Frontal cortex (tissue), 4 donors: ENCODE results near the gene USP17L19. TPM values are rescaled to one million over a fixed set of nuclear protein-coding genes. Genes with fewer than 3 reads are reported as not detected.
"Not testable (repeated sequence)": the region's sequence is repeated elsewhere in the genome, so short reads cannot be mapped to it uniquely, and the experiment has no call there.

ENCODE experiments used
- DNase-seq, 2 donors: peaks; one replicate each; pipeline ENCODE4 v3.0.0; 2012; ENCODE audit warnings: low spot score in 2 of 2
- FAIRE-seq: peaks from 2 replicates; lab custom pipeline; 2012; peaks lifted over from hg19 to GRCh38; lab: Jason Lieb, UNC
- total RNA-seq: library from RNA; depleted of rRNA; stranded (reverse); fragments of >200 nt; gene quantifications from one replicate; pipeline ENCODE4 v1.2.3, GENCODE V29; 2014
- donor health status: control.
- donor health status: control.
- donor health status: control.

The USP17L19 gene, protein sequence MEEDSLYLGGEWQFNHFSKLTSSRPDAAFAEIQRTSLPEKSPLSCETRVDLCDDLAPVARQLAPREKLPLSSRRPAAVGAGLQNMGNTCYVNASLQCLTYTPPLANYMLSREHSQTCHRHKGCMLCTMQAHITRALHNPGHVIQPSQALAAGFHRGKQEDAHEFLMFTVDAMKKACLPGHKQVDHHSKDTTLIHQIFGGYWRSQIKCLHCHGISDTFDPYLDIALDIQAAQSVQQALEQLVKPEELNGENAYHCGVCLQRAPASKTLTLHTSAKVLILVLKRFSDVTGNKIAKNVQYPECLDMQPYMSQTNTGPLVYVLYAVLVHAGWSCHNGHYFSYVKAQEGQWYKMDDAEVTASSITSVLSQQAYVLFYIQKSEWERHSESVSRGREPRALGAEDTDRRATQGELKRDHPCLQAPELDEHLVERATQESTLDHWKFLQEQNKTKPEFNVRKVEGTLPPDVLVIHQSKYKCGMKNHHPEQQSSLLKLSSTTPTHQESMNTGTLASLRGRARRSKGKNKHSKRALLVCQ
- total RNA-seq, result not detected

DNA sequence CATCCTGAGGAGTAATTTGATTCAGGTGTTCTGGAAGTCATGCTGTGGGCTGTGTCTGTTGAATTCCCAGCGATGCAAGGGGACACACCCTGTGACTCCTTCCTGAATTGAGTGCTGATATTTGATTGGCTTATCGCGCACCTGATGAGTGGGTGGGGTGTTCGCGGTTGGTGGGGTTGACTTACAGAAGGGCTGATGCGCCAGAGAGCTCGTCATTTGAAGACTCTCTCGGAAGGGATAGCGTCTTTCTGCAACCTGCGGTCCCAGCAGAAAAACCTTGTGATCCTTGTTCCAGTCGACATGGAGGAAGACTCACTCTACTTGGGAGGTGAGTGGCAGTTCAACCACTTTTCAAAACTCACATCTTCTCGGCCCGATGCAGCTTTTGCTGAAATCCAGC, at the start of gene USP17L19:
Gene USP17L19 (plus strand): TSS at position 301 of the 400 bp plus-strand sequence. CDS start 0 bp downstream, at position 301.
- not testable (repeated sequence) for FAIRE-seq, DNase-seq

DNA sequence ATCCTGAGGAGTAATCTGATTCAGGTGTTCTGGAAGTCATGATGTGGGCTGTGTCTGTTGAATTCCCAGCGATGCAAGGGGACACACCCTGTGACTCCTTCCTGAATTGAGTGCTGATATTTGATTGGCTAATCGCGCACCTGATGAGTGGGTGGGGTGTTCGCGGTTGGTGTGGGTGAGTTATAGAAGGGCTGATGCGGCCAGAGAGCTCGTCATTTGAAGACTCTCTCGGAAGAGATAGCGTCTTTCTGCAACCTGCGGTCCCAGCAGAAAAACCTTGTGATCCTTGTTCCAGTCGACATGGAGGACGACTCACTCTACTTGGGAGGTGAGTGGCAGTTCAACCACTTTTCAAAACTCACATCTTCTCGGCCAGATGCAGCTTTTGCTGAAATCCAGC, 42.8 kb upstream of the USP17L19 start, which contains the start of gene USP17L10:
Gene USP17L10 (plus strand): TSS at position 301 of the 400 bp plus-strand sequence. CDS start 0 bp downstream, at position 301.
- FAIRE-seq, DNase-seq: not testable (repeated sequence)

DNA sequence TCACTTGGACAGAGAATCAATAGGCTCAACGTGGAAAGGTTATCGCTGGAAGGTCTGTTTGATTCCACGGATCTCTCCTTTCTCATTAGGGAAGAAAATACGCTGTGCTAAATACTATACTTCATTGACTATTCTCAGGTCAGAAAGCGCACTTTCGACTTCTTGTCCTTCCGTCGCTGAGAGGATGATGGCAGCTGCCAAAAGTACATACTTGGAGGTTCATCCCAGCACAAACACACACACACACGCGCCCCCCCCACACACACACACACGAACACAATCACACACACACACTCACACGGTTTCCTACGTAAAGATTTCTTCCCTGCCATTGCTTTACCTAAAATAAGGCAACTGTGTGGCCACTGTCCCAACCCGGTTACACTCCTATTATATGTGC, 38.5 kb upstream of the USP17L19 start:
- DNase-seq, FAIRE-seq: not testable (repeated sequence)

DNA sequence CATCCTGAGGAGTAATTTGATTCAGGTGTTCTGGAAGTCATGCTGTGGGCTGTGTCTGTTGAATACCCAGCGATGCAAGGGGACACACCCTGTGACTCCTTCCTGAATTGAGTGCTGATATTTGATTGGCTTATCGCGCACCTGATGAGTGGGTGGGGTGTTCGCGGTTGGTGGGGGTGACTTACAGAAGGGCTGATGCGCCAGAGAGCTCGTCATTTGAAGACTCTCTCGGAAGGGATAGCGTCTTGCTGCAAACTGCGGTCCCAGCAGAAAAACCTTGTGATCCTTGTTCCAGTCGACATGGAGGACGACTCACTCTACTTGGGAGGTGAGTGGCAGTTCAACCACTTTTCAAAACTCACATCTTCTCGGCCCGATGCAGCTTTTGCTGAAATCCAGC, 38.1 kb upstream of the USP17L19 start, which contains the start of gene USP17L11:
Gene USP17L11 (plus strand): TSS at position 301 of the 400 bp plus-strand sequence. CDS start 0 bp downstream, at position 301.
- FAIRE-seq, DNase-seq: not testable (repeated sequence)

DNA sequence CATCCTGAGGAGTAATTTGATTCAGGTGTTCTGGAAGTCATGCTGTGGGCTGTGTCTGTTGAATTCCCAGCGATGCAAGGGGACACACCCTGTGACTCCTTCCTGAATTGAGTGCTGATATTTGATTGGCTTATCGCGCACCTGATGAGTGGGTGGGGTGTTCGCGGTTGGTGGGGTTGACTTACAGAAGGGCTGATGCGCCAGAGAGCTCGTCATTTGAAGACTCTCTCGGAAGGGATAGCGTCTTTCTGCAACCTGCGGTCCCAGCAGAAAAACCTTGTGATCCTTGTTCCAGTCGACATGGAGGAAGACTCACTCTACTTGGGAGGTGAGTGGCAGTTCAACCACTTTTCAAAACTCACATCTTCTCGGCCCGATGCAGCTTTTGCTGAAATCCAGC, 33.3 kb upstream of the USP17L19 start, which contains the start of gene USP17L12:
Gene USP17L12 (plus strand): TSS at position 301 of the 400 bp plus-strand sequence. CDS start 0 bp downstream, at position 301.
- DNase-seq, FAIRE-seq: not testable (repeated sequence)

DNA sequence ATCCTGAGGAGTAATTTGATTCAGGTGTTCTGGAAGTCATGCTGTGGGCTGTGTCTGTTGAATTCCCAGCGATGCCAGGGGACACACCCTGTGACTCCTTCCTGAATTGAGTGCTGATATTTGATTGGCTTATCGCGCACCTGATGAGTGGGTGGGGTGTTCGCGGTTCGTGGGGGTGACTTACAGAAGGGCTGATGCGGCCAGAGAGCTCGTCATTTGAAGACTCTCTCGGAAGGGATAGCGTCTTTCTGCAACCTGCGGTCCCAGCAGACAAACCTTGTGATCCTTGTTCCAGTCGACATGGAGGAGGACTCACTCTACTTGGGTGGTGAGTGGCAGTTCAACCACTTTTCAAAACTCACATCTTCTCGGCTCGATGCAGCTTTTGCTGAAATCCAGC, 28.6 kb upstream of the USP17L19 start, which contains the start of gene USP17L13:
Gene USP17L13 (plus strand): TSS at position 301 of the 400 bp plus-strand sequence. CDS start 0 bp downstream, at position 301.
- not testable (repeated sequence) for DNase-seq, FAIRE-seq

DNA sequence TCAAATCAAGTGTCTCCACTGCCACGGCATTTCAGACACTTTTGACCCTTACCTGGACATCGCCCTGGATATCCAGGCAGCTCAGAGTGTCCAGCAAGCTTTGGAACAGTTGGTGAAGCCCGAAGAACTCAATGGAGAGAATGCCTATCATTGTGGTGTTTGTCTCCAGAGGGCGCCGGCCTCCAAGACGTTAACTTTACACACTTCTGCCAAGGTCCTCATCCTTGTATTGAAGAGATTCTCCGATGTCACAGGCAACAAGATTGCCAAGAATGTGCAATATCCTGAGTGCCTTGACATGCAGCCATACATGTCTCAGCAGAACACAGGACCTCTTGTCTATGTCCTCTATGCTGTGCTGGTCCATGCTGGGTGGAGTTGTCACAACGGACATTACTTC, 22.9 kb upstream of the USP17L19 start:
- DNase-seq, FAIRE-seq: not testable (repeated sequence)

DNA sequence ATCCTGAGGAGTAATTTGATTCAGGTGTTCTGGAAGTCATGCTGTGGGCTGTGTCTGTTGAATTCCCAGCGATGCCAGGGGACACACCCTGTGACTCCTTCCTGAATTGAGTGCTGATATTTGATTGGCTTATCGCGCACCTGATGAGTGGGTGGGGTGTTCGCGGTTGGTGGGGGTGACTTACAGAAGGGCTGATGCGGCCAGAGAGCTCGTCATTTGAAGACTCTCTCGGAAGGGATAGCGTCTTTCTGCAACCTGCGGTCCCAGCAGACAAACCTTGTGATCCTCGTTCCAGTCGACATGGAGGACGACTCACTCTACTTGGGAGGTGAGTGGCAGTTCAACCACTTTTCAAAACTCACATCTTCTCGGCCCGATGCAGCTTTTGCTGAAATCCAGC, 19.1 kb upstream of the USP17L19 start, which contains the start of gene USP17L15:
Gene USP17L15 (plus strand): TSS at position 301 of the 400 bp plus-strand sequence. CDS start 0 bp downstream, at position 301.
- DNase-seq, FAIRE-seq: not testable (repeated sequence)

DNA sequence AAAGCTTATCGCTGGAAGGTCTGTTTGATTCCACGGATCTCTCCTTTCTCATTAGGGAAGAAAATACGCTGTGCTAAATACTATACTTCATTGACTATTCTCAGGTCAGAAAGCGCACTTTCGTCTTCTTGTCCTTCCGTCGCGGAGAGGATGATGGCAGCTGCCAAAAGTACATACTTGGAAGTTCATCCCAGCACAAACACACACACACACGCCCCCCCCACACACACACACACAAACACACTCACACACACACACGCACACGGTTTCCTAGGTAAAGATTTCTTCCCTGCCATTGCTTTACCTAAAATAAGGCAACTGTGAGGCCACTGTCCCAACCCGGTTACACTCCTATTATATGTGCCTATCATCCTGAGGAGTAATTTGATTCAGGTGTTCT, 14.7 kb upstream of the USP17L19 start:
- DNase-seq, FAIRE-seq: not testable (repeated sequence)

DNA sequence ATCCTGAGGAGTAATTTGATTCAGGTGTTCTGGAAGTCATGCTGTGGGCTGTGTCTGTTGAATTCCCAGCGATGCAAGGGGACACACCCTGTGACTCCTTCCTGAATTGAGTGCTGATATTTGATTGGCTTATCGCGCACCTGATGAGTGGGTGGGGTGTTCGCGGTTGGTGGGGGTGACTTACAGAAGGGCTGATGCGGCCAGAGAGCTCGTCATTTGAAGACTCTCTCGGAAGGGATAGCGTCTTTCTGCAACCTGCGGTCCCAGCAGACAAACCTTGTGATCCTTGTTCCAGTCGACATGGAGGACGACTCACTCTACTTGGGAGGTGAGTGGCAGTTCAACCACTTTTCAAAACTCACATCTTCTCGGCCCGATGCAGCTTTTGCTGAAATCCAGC, 9.6 kb upstream of the USP17L19 start, which contains the start of gene USP17L17:
Gene USP17L17 (plus strand): TSS at position 301 of the 400 bp plus-strand sequence. CDS start 0 bp downstream, at position 301.
- not testable (repeated sequence) for FAIRE-seq, DNase-seq

DNA sequence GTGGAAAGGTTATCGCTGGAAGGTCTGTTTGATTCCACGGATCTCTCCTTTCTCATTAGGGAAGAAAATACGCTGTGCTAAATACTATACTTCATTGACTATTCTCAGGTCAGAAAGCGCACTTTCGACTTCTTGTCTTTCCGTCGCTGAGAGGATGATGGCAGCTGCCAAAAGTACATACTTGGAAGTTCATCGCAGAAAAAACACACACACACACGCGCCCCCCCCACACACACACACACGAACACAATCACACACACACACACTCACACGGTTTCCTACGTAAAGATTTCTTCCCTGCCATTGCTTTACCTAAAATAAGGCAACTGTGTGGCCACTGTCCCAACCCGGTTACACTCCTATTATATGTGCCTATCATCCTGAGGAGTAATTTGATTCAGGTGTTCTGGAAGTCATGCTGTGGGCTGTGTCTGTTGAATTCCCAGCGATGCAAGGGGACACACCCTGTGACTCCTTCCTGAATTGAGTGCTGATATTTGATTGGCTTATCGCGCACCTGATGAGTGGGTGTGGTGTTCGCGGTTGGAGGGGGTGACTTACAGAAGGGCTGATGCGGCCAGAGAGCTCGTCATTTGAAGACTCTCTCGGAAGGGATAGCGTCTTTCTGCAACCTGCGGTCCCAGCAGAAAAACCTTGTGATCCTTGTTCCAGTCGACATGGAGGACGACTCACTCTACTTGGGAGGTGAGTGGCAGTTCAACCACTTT, 5.1 kb upstream of the USP17L19 start, which contains the start of gene USP17L18:
Gene USP17L18 (plus strand): TSS at position 678 of the 728 bp plus-strand sequence. CDS start 0 bp downstream, at position 678.
- FAIRE-seq, DNase-seq: not testable (repeated sequence)

DNA sequence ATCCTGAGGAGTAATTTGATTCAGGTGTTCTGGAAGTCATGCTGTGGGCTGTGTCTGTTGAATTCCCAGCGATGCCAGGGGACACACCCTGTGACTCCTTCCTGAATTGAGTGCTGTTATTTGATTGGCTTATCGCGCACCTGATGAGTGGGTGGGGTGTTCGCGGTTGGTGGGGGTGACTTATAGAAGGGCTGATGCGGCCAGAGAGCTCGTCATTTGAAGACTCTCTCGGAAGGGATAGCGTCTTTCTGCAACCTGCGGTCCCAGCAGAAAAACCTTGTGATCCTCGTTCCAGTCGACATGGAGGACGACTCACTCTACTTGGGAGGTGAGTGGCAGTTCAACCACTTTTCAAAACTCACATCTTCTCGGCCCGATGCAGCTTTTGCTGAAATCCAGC, 4.6 kb downstream of the USP17L19 start, which contains the start of gene USP17L20:
Gene USP17L20 (plus strand): TSS at position 301 of the 400 bp plus-strand sequence. CDS start 0 bp downstream, at position 301.
- DNase-seq, FAIRE-seq: not testable (repeated sequence)

DNA sequence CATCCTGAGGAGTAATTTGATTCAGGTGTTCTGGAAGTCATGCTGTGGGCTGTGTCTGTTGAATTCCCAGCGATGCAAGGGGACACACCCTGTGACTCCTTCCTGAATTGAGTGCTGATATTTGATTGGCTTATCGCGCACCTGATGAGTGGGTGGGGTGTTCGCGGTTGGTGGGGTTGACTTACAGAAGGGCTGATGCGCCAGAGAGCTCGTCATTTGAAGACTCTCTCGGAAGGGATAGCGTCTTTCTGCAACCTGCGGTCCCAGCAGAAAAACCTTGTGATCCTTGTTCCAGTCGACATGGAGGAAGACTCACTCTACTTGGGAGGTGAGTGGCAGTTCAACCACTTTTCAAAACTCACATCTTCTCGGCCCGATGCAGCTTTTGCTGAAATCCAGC, 9.4 kb downstream of the USP17L19 start, which contains the start of gene USP17L21:
Gene USP17L21 (plus strand): TSS at position 301 of the 400 bp plus-strand sequence. CDS start 0 bp downstream, at position 301.
- not testable (repeated sequence) for FAIRE-seq, DNase-seq

DNA sequence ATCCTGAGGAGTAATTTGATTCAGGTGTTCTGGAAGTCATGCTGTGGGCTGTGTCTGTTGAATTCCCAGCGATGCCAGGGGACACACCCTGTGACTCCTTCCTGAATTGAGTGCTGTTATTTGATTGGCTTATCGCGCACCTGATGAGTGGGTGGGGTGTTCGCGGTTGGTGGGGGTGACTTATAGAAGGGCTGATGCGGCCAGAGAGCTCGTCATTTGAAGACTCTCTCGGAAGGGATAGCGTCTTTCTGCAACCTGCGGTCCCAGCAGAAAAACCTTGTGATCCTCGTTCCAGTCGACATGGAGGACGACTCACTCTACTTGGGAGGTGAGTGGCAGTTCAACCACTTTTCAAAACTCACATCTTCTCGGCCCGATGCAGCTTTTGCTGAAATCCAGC, 14.1 kb downstream of the USP17L19 start, which contains the start of gene USP17L22:
Gene USP17L22 (plus strand): TSS at position 301 of the 400 bp plus-strand sequence. CDS start 0 bp downstream, at position 301.
- not testable (repeated sequence) for FAIRE-seq, DNase-seq

DNA sequence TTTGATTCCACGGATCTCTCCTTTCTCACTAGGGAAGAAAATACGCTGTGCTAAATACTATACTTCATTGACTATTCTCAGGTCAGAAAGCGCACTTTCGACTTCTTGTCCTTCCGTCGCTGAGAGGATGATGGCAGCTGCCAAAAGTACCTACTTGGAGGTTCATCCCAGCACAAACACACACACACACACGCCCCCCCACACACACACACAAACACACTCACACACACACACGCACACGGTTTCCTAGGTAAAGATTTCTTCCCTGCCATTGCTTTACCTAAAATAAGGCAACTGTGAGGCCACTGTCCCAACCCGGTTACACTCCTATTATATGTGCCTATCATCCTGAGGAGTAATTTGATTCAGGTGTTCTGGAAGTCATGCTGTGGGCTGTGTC, 18.5 kb downstream of the USP17L19 start:
- not testable (repeated sequence) for DNase-seq, FAIRE-seq
